Activated naive CD8-positive, alpha-beta T cell treated with anti-CD3 and anti-CD28 coated beads, Interleukin-2, amount 10 ng/mL, durations not matched to agents 7 days and 5 days (primary cell): Measurements from ENCODE around the gene HPGDS. TPM values are rescaled to one million over a fixed set of nuclear protein-coding genes. Genes with fewer than 3 reads are reported as not detected.
"Not testable (repeated sequence)": the region's sequence is repeated elsewhere in the genome, so short reads cannot be mapped to it uniquely, and the experiment has no call there.

Experiments used
- ATAC-seq: fragments of 150-1000 bp; cut with Tn5 transposase; one replicate; pipeline ENCODE4 v1.10.0; 2021; ENCODE audit warnings: low read depth, moderate library complexity
- POLR2A ChIA-PET: fragments of 350-600 bp; sonication (Branson Sonifier 250); formaldehyde crosslinking; loops from one replicate; lab custom pipeline; 2021; ENCODE audit warnings: antibody characterized with exemption; lab: Charles Lee
- DNase-seq: peaks from one replicate; pipeline ENCODE4 v3.0.0; 2021
- H3K27ac Mint-ChIP-seq: one replicate; pipeline ENCODE4 v1.8.0; 2022; ENCODE audit warnings: mild to moderate bottlenecking, mixed read lengths
- H3K27me3 Mint-ChIP-seq: one replicate; pipeline ENCODE4 v1.8.0; 2022; ENCODE audit warnings: mild to moderate bottlenecking, moderate library complexity, mixed read lengths
- H3K36me3 Mint-ChIP-seq: one replicate; pipeline ENCODE4 v1.8.0; 2021; ENCODE audit warnings: mild to moderate bottlenecking, mixed read lengths
- H3K4me1 Mint-ChIP-seq: one replicate; pipeline ENCODE4 v1.8.0; 2021; ENCODE audit warnings: mixed read lengths
- H3K4me3 Mint-ChIP-seq: one replicate; pipeline ENCODE4 v1.8.0; 2022; ENCODE audit warnings: mild to moderate bottlenecking, moderate library complexity, mixed read lengths
- H3K9me3 Mint-ChIP-seq: one replicate; pipeline ENCODE4 v1.8.0; 2021; ENCODE audit warnings: mixed read lengths
- total RNA-seq, 2 experiments: library from RNA; stranded (reverse); gene quantifications; one replicate each; pipeline ENCODE4 v1.2.3, GENCODE V29; 2021

Gene HPGDS
- total RNA-seq, 2 experiments from 2014 or later: not detected

GRCh38 chr4:94293981-94294380 is 48.7 kb downstream of the HPGDS start:
- H3K27ac Mint-ChIP-seq, ATAC-seq, H3K27me3 Mint-ChIP-seq: not testable (repeated sequence)

GRCh38 chr4:94290245-94290644 is 52.4 kb downstream of the HPGDS start:
- POLR2A ChIA-PET: no interaction called here
- Mint-ChIP-seq H3K27me3 (no peaks in the 10 kb centered on the region), H3K4me1 (no peaks in the 10 kb centered on the region), H3K9me3 (no peaks in the 10 kb centered on the region), H3K27ac (no peak overlapping the region), H3K4me3 (no peak overlapping the region), H3K36me3 (peaks cover 22% of the 10 kb centered on the region)
- DNase-seq: no peak
- no peak for ATAC-seq

More at GRCh38 chr4:94293981-94294380, 48.7 kb downstream of the HPGDS start:
- H3K4me1 Mint-ChIP-seq, POLR2A ChIA-PET, H3K9me3 Mint-ChIP-seq, H3K4me3 Mint-ChIP-seq, DNase-seq: not testable (repeated sequence)
- peaks cover 12% of the 10 kb centered on the region for H3K36me3 Mint-ChIP-seq

DNA sequence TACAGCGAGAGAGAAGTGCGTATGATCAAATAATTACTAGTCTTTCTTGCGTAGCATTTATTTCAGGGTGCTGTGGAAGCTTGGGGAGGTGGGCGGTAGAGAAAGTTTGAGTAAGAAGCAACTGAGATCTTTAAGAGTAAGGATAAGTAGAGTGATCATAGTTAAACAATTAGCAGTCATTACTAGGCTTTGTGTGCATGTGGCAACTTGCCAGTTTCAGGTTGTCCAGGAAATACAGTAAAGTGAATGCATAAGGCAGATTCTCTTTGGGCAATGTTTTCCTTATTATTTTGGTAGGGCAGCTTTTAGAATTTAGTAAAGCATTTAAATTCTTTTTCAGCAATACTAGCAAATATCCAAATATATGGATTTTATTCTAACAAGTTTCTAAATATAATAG is 57.0 kb downstream of the HPGDS start:
- no peaks in the 10 kb centered on the region for H3K9me3 Mint-ChIP-seq
- DNase-seq (no peak), ATAC-seq (no peak)
- POLR2A ChIA-PET: no interaction called here
- H3K27me3 Mint-ChIP-seq: no peaks in the 10 kb centered on the region
- H3K36me3 Mint-ChIP-seq: peaks cover 28% of the 10 kb centered on the region
- no peaks in the 10 kb centered on the region for H3K4me1 Mint-ChIP-seq
- no peak overlapping the region for H3K27ac Mint-ChIP-seq
- no peak overlapping the region for H3K4me3 Mint-ChIP-seq

DNA sequence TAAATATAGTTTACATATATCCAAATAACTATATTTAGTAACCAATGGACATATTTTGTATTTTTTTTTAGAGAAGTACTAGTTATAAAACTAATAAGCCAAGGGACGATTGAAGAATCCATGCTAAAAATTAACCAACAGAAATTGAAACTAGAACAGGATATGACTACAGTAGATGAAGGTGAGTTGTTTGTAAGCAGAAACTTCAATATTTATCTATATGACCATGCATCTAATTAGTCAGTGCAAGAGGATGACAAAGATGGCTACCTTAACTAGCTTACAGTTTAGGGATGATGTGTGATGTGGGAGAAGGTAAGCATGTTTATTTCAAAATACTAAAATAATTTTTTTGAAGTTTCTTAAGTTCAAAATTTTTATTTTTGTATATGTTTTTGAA is 57.7 kb downstream of the HPGDS start:
- Mint-ChIP-seq H3K36me3 (peaks cover 27% of the 10 kb centered on the region), H3K27ac (no peak overlapping the region)
- ATAC-seq: no peak

DNA sequence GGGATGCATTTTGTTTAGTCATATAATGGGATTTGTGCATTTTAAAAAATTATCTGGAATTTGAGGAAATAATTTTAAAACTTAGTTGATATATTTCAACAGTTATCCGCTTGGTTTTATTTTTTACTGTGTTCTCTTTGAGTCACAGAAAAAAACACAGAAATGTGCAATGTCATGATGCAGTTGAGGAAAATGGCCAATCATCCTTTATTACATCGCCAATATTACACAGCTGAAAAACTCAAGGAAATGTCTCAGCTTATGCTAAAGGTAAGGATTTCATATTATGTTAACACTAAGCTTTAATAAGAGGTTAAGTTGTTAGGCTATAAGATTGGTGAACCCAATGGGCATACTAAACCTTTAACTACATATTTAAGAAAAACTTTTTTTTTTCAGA is 63.9 kb downstream of the HPGDS start:
- POLR2A ChIA-PET: no interaction called here
- DNase-seq: no peak
- H3K4me1 Mint-ChIP-seq: no peaks in the 10 kb centered on the region
- H3K9me3 Mint-ChIP-seq: no peaks in the 10 kb centered on the region
- ATAC-seq: no peak
- peaks cover 28% of the 10 kb centered on the region for H3K36me3 Mint-ChIP-seq
- H3K27me3 Mint-ChIP-seq: no peaks in the 10 kb centered on the region
- no peak overlapping the region for H3K27ac Mint-ChIP-seq
- H3K4me3 Mint-ChIP-seq: no peak overlapping the region

More for the DNA sequence above, 57.7 kb downstream of the HPGDS start:
- DNase-seq: no peak
- POLR2A ChIA-PET: no interaction called here
- H3K4me1 Mint-ChIP-seq: no peaks in the 10 kb centered on the region
- no peaks in the 10 kb centered on the region for H3K27me3 Mint-ChIP-seq
- no peaks in the 10 kb centered on the region for H3K9me3 Mint-ChIP-seq
- H3K4me3 Mint-ChIP-seq: no peak overlapping the region

DNA sequence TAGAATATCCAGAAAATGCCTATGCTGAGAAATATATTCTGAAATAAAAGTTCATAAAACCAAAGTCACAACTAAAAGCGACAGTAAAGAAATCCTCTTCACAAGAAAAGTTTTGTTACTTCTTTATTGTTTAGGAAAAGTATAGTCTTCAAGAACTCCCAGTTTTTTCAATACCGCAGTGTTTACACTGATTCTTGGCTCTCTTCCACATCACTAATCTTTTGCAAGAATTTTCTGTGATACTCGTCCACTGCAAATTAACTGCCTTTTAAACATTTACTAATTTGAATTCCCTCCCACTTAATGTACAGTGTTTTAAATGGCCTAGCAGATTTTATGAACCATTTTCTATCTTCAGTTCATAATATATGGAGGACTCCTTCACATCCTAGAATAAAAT is 65.1 kb downstream of the HPGDS start:
- POLR2A ChIA-PET: no interaction called here
- Mint-ChIP-seq H3K4me3 (no peak overlapping the region), H3K4me1 (no peaks in the 10 kb centered on the region), H3K27me3 (no peaks in the 10 kb centered on the region), H3K9me3 (no peaks in the 10 kb centered on the region), H3K36me3 (peaks cover 20% of the 10 kb centered on the region), H3K27ac (no peak overlapping the region)
- no peak for ATAC-seq
- DNase-seq: no peak

DNA sequence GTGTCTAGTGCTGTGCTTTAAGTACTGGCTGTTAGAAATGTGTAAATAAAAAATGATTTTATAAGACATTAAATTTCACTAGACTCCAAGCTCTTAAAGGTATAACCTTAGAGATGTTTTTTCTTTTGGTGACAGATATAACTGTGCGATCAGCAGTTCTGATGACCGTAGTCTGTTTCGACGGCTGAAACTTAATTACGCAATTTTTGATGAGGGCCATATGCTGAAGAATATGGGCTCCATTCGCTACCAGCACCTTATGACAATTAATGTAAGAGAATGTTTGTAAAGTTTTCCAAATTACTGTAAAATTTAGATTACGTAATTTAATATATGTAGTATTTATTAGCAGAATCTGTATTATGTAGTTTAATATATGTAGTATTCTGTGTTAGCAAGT is 66.4 kb downstream of the HPGDS start:
- H3K4me3 Mint-ChIP-seq: no peak overlapping the region
- no peaks in the 10 kb centered on the region for H3K9me3 Mint-ChIP-seq
- DNase-seq (no peak), ATAC-seq (no peak)
- no peaks in the 10 kb centered on the region for H3K27me3 Mint-ChIP-seq
- H3K4me1 Mint-ChIP-seq: no peaks in the 10 kb centered on the region
- peaks cover 20% of the 10 kb centered on the region for H3K36me3 Mint-ChIP-seq
- H3K27ac Mint-ChIP-seq: no peak overlapping the region
- POLR2A ChIA-PET: no interaction called here

DNA sequence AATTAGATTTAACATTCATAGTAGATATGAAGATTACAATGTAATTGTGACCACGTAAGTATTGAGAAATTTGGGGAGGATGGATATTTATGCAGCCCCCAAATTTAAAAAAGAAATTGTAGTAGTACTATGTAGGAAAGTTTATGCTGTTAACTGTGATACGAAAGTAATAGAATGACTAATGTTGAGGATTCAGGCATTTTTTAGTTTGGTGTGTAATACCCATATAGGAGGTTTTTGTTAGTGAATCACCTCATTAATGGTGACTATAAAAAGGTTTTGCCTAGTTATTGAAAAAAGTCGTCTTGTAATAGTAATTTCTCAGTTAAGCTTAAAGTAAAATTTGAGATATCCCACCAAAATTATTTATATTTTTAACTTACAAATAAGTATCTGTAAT is 67.7 kb downstream of the HPGDS start:
- Mint-ChIP-seq H3K36me3 (peaks cover 19% of the 10 kb centered on the region), H3K27ac (no peak overlapping the region), H3K9me3 (no peaks in the 10 kb centered on the region), H3K27me3 (no peaks in the 10 kb centered on the region), H3K4me3 (no peak overlapping the region), H3K4me1 (no peaks in the 10 kb centered on the region)
- ATAC-seq (no peak), DNase-seq (no peak)
- POLR2A ChIA-PET: no interaction called here

- Mint-ChIP-seq H3K36me3 (peaks cover 3% of the 10 kb centered on the region), H3K9me3 (no peaks in the 10 kb centered on the region), H3K4me3 (no peak overlapping the region), H3K27ac (no peak overlapping the region), H3K27me3 (no peaks in the 10 kb centered on the region), H3K4me1 (no peaks in the 10 kb centered on the region)
- no peak for DNase-seq
- no peak for ATAC-seq
- POLR2A ChIA-PET: no interaction called here
These were observed 71.4 kb downstream of the HPGDS start for GRCh38 chr4:94271248-94271647.

- Mint-ChIP-seq H3K4me3 (no peak overlapping the region), H3K27me3 (no peaks in the 10 kb centered on the region), H3K27ac (no peak overlapping the region), H3K36me3 (peaks cover 4% of the 10 kb centered on the region), H3K4me1 (no peaks in the 10 kb centered on the region), H3K9me3 (no peaks in the 10 kb centered on the region)
- POLR2A ChIA-PET: no interaction called here
- no peak for ATAC-seq
- no peak for DNase-seq
These were observed 75.6 kb downstream of the HPGDS start for GRCh38 chr4:94267037-94267436.

DNA sequence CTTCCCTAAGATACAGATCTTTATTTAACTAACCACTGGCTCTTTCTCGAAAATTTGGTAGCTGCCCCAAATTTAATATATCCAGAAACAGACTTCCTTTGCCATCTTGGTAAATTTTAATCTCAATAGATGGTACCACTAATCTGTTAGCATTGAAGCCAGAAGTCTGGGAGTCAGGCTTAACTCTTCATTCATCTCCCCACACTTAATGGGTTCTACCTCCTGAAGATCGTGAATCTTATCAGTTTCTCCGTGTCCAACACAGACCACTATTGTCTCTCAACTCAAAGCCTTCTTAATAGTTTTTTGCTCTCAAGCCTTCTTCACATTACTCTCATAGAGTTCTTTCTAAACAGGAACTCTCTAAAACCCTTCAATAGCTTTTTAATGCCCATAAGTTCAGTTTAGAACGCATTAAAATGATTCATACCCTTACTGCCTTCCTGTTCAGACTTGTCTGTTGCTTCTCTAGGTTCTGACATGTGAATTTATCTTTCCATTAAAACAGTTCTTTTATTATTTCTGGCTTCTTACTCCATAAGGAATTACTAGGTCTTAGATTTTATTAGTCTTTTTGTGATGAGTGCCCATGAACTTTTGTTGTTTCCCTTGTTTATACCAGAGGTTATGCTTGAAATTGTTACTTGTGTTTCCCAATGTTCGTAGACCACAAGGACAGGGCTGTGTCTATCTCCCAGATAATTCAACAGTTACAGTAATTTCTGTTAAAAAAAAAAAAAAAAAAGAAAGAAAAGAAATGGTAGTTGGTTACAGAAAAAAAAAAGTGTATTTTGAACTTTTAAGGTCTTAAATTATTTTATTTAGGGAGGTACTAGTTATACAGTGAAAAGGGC is 80.2 kb downstream of the HPGDS start:
- ATAC-seq (no peak), DNase-seq (no peak)
- no peaks in the 10 kb centered on the region for H3K9me3 Mint-ChIP-seq
- no peaks in the 10 kb centered on the region for H3K4me1 Mint-ChIP-seq
- POLR2A ChIA-PET: no interaction called here
- no peak overlapping the region for H3K4me3 Mint-ChIP-seq
- no peaks in the 10 kb centered on the region for H3K27me3 Mint-ChIP-seq
- peaks cover 7% of the 10 kb centered on the region for H3K36me3 Mint-ChIP-seq
- H3K27ac Mint-ChIP-seq: no peak overlapping the region

GRCh38 chr4:94256828-94257227 is 85.8 kb downstream of the HPGDS start:
- Mint-ChIP-seq H3K9me3 (no peaks in the 10 kb centered on the region), H3K27ac (no peak overlapping the region), H3K36me3 (peaks cover 7% of the 10 kb centered on the region), H3K4me3 (no peak overlapping the region), H3K27me3 (no peaks in the 10 kb centered on the region), H3K4me1 (peaks cover 1% of the 10 kb centered on the region)
- DNase-seq: no peak
- ATAC-seq: no peak
- POLR2A ChIA-PET: no interaction called here

DNA sequence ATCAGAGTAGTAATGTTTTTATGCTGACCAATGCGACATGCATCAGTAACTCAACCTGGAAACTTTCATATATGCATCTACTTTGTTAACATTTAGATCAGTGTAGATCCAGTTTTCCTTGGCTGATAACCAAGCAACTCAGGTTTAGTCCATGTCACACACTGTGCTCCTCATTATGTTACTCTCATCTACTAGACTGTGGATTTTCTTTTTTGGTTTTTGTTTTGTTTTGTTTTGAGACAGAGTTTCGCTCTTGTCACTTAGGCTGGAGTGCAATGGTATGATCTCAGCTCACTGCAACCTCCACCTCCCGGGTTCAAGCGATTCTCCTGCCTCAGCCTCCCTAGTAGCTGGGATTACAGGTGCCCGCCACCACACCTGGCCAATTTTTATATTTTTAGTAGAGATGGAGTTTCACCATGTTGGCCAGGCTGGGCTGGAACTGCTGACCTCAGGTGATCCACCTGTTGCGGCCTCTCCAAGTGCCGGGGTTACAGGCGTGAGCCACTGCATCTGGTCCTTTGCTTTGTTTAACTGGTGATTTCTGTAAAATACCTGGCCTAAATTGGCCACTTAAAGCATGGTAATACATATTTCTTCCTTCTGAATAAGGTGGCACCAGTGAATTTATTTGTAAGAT is 86.4 kb downstream of the HPGDS start:
- ATAC-seq (no peak), DNase-seq (no peak)
- Mint-ChIP-seq H3K27ac (no peak overlapping the region), H3K9me3 (no peaks in the 10 kb centered on the region), H3K36me3 (peaks cover 6% of the 10 kb centered on the region), H3K4me3 (no peak overlapping the region), H3K27me3 (no peaks in the 10 kb centered on the region), H3K4me1 (peaks cover 1% of the 10 kb centered on the region)
- POLR2A ChIA-PET: no interaction called here

DNA sequence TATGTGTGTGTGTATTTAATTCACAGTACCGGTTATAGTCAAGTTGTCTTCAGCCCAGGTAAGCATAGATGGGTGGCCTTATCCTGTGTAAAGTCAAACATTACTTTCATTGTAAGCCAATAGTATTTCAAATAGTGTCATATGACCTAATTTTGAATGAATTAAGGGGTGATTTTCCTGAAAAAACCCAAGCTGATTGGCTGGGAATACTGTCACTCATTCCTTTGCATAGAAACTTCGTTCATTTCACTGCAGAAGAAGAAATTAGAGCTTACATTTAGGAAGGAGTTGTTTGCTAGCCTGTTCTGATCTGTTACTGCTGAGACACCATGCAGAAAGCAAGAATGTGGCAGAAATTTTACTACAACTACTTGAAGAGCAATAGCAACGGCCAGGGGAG is 89.6 kb downstream of the HPGDS start:
- ATAC-seq: no peak
- no peak overlapping the region for H3K4me3 Mint-ChIP-seq
- no peaks in the 10 kb centered on the region for H3K27me3 Mint-ChIP-seq
- H3K9me3 Mint-ChIP-seq: no peaks in the 10 kb centered on the region
- H3K36me3 Mint-ChIP-seq: peaks cover 12% of the 10 kb centered on the region
- peaks cover 1% of the 10 kb centered on the region for H3K4me1 Mint-ChIP-seq
- no peak for DNase-seq
- no peak overlapping the region for H3K27ac Mint-ChIP-seq
- POLR2A ChIA-PET: no interaction called here
